Natural killer cell (primary cell): ENCODE measurements around the gene FBXO10. TPM values are rescaled to one million over a fixed set of nuclear protein-coding genes. Genes with fewer than 3 reads are reported as not detected.
A peak's percentile ranks its signal among the peaks of the same experiment; 100 is the strongest.

Experiments used
- ATAC-seq, 3 donors: fragments of 150-1000 bp in 2 of 3; fragments of 200-7000 bp in 1 of 3; cut with Tn5 transposase; 1 replicate in 1 of 3; 2 replicates in 2 of 3; pipeline ENCODE4 v1.10.0; 2021; ENCODE audit warnings: mild to moderate bottlenecking in 2 of 3, moderate library complexity in 2 of 3
- DNase-seq, 2 donors: peaks; one replicate each; pipeline versions ENCODE4 v3.0.0 to v3.0.0-alpha.2; 2013 to 2021; ENCODE audit warnings: mixed read lengths in 1 of 2
- H3K27ac ChIP-seq: one replicate; pipeline ENCODE4 v1.5.1; 2013; ENCODE audit warnings: mild to moderate bottlenecking, low read length
- H3K27me3 ChIP-seq: one replicate; pipeline ENCODE4 v1.6.1; 2013; ENCODE audit warnings: low read length; ENCODE audit not compliant: control insufficient read depth, insufficient read depth
- H3K36me3 ChIP-seq: one replicate; pipeline ENCODE4 v1.6.1; 2013; ENCODE audit warnings: low read length; ENCODE audit not compliant: control insufficient read depth, insufficient read depth
- H3K4me1 ChIP-seq: one replicate; pipeline ENCODE4 v1.6.1; 2013; ENCODE audit warnings: low read length; ENCODE audit not compliant: control insufficient read depth, insufficient read depth
- H3K4me3 ChIP-seq: one replicate; pipeline ENCODE4 v1.5.1; 2013; ENCODE audit warnings: low read length
- H3K9me3 ChIP-seq: one replicate; pipeline ENCODE4 v1.6.1; 2013; ENCODE audit warnings: low read length; ENCODE audit not compliant: control insufficient read depth, insufficient read depth
- H3K27ac Mint-ChIP-seq, 2 donors: one replicate each; pipeline ENCODE4 v1.8.0; 2022; ENCODE audit warnings: mild to moderate bottlenecking in 2 of 2, mixed read lengths in 2 of 2, moderate library complexity in 1 of 2
- H3K27me3 Mint-ChIP-seq, 2 donors: one replicate each; pipeline ENCODE4 v1.8.0; 2022; ENCODE audit warnings: low read depth in 2 of 2, mixed read lengths in 2 of 2
- H3K36me3 Mint-ChIP-seq: one replicate; pipeline ENCODE4 v1.8.0; 2022; ENCODE audit warnings: mixed read lengths
- H3K4me1 Mint-ChIP-seq, 2 donors: one replicate each; pipeline ENCODE4 v1.8.0; 2022; ENCODE audit warnings: mixed read lengths in 2 of 2
- H3K4me3 Mint-ChIP-seq: one replicate; pipeline ENCODE4 v1.8.0; 2022; ENCODE audit warnings: mild to moderate bottlenecking, moderate library complexity, mixed read lengths
- H3K9me3 Mint-ChIP-seq, 2 donors: one replicate each; pipeline ENCODE4 v1.8.0; 2022; ENCODE audit warnings: mixed read lengths in 2 of 2
- CTCF ChIP-seq: fragments of 200-600 bp; IDR thresholded peaks from one replicate; pipeline ENCODE4 v1.8.0; 2022; ENCODE audit warnings: antibody characterized with exemption
- WGBS: methylation state at CpG from one replicate; pipeline ENCODE4 v1.1.7; 2013; ENCODE audit warnings: missing lambda C conversion rate; ENCODE audit not compliant: insufficient coverage; 5-methylcytosine and 5-hydroxymethylcytosine counted together
- intact Hi-C: fragments of 100-400 bp; cut with micrococcal nuclease; formaldehyde crosslinking; loops from one replicate; pipeline ENCODE4 v1.14.2; 2022
- total RNA-seq, 4 donors: library from RNA; stranded (reverse); fragments of 120-200 nt in 1 of 4; gene quantifications; one replicate each; pipeline versions ENCODE4 v1.2.3 to v1.2.4, GENCODE V29; 2013 to 2022

The FBXO10 gene
- total RNA-seq, 3 donors from 2014 or later (not counting 1 experiment from before 2014, with no cell fraction given) = 1.7 to 2.2 (median 2.1) TPM

DNA sequence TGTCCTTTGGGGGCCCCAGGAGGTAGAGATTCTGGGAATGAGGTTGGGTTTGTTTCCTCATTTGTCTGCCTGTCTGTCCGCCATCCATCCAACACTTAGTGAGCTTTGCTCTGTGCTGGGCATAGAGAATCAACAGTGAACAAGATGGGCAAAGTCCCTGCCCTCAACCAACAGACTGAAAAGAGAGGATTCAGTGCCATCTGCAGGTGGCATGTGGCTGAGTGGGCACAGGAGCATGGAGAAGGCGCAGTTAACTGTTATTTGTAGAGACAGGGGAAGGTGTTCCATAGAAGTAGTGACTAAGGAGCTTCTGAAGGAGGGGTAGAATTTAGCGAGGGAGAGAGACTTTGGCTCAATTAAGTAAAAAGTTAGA, 67.4 kb downstream of the FBXO10 start:
- DNase-seq = peak in 1 of 2 donors; percentile 43

DNA sequence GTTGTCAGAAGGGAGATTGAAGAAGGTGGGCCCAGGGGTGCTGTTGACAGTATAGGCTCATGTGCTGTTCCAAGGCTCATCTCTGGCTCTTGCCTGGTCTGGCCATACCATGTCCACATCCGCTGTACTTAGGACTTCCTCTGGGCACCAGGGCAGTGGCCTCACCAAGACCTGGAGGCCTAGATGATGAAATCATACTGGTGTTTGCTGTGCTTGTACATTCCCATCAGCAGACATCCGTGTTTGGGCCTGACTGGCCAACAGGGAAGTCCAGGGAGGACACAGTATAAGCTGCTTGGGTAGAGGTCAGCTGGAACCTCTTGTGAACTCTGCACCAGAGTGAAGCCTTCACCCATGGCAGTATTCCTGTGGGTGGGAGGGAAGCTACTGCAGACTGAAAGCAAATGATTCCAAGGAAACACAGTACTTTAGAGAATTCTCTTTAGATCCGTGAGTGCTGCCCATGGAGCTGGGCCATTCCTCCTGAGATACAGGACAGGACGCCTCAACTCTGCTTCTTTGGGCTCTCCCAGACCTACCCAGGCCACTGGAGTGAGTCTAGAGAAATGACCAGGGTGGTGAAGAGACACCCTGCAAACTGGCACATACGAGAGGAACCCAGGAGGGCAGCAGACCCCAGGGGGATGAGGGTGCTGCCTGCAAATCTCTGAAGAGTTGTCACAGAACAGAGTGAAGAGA, 67.9 kb downstream of the FBXO10 start:
- Mint-ChIP-seq H3K27ac (peak overlapping the region; percentile 34 to 58), H3K36me3 (no peaks in the 10 kb centered on the region), H3K4me3 (no peak overlapping the region), H3K4me1 (peaks cover 68 to 83% of the 10 kb centered on the region in 2 donors), H3K9me3 (no peaks in the 10 kb centered on the region), H3K27me3 (no peaks in the 10 kb centered on the region)
- no peak overlapping the region for H3K27ac ChIP-seq
- no peak overlapping the region for H3K4me3 ChIP-seq
- ATAC-seq (no peak), DNase-seq (no peak)
- H3K4me1 ChIP-seq = peaks cover 41% of the 10 kb centered on the region
- no peaks in the 10 kb centered on the region for H3K27me3 ChIP-seq
- no peaks in the 10 kb centered on the region for H3K36me3 ChIP-seq
- H3K9me3 ChIP-seq = no peaks in the 10 kb centered on the region
- over 99% methylated on average over 5 of the region's 5 CpGs for WGBS
- intact Hi-C loops = loop anchor here (10.0 kb wide), 1 partner anchor 93 kb away; no protein-coding TSS in a partner anchor
- TF ChIP-seq CTCF = no peak

More for the DNA sequence above, 67.4 kb downstream of the FBXO10 start:
- ATAC-seq = no peak
- peaks cover 64 to 80% of the 10 kb centered on the region in 2 donors for H3K4me1 Mint-ChIP-seq
- Histone ChIP-seq H3K9me3 (no peaks in the 10 kb centered on the region), H3K27me3 (no peaks in the 10 kb centered on the region), H3K4me3 (no peak overlapping the region), H3K4me1 (peaks cover 40% of the 10 kb centered on the region), H3K27ac (no peak overlapping the region), H3K36me3 (no peaks in the 10 kb centered on the region)
- TF ChIP-seq CTCF = no peak
- peak overlapping the region; percentile 34 to 58 for H3K27ac Mint-ChIP-seq
- no peaks in the 10 kb centered on the region for H3K27me3 Mint-ChIP-seq
- 94% methylated on average over 3 of the region's 3 CpGs for WGBS
- H3K9me3 Mint-ChIP-seq = no peaks in the 10 kb centered on the region
- intact Hi-C loops = loop anchor here (10.0 kb wide), 1 partner anchor 94 kb away; no protein-coding TSS in a partner anchor
- no peak overlapping the region for H3K4me3 Mint-ChIP-seq
- no peaks in the 10 kb centered on the region for H3K36me3 Mint-ChIP-seq

- intact Hi-C loops = loop anchor here (10.0 kb wide), 1 partner anchor 93 kb away; no protein-coding TSS in a partner anchor
- Mint-ChIP-seq H3K9me3 (no peaks in the 10 kb centered on the region), H3K4me3 (peak overlapping the region; percentile 55), H3K27me3 (no peaks in the 10 kb centered on the region), H3K27ac (peak overlapping the region in 1 of 2 donors; percentile 34), H3K36me3 (no peaks in the 10 kb centered on the region), H3K4me1 (peaks cover 66 to 83% of the 10 kb centered on the region in 2 donors)
- H3K4me1 ChIP-seq = peaks cover 42% of the 10 kb centered on the region
- no peak overlapping the region for H3K27ac ChIP-seq
- TF ChIP-seq CTCF = no peak
- H3K9me3 ChIP-seq = no peaks in the 10 kb centered on the region
- DNase-seq = no peak
- WGBS = 95% methylated on average over 11 of the region's 11 CpGs
- no peaks in the 10 kb centered on the region for H3K27me3 ChIP-seq
- ATAC-seq = no peak
- H3K4me3 ChIP-seq = no peak overlapping the region
- H3K36me3 ChIP-seq = peaks cover 6% of the 10 kb centered on the region
Measured at GRCh38 chr9:37507566-37508134, 68.5 kb downstream of the FBXO10 start.
